SK-N-SH (cell line): ENCODE data around the gene ARHGAP25. TPM values are rescaled to one million over a fixed set of nuclear protein-coding genes. Genes with fewer than 3 reads are reported as not detected.

Experiments used
- CTCF ChIA-PET: fragments of 300-600, 350-600 bp; formaldehyde crosslinking; extraction: SDS; loops from one replicate; lab custom pipeline; 2021; lab: Yijun Ruan, JAX
- POLR2A ChIA-PET: fragments of 350-600 bp; sonication (Branson Sonifier 250); formaldehyde crosslinking; extraction: SDS; loops from one replicate; lab custom pipeline; 2020; ENCODE audit warnings: antibody characterized with exemption, inconsistent platforms; lab: Yijun Ruan, JAX
- DNase-seq: peaks from one replicate; pipeline ENCODE4 v3.0.0; 2012
- H2AFZ ChIP-seq: fragments of 200-600 bp; sonication (generic); 2 replicates; pipeline ENCODE4 v1.8.1; 2016; ENCODE audit warnings: antibody characterized with exemption, mild to moderate bottlenecking, low read depth
- H3F3A ChIP-seq: fragments of 200-600 bp; sonication (generic); replicated peaks from 2 replicates; pipeline ENCODE3; 2016; ENCODE audit warnings: antibody characterized with exemption, mild to moderate bottlenecking; ENCODE audit not compliant: insufficient read depth
- H3K27ac ChIP-seq, 2 experiments: fragments of 200-500 bp in 1 of 2; fragments of 200-600 bp in 1 of 2; sonication (Bioruptor generic) in 1 of 2; sonication (generic), shearing (Covaris generic) in 1 of 2; 2 replicates each; pipeline versions ENCODE4 v1.5.1 to v1.6.1; 2014 to 2016; ENCODE audit warnings: low read depth in 2 of 2, inconsistent platforms in 1 of 2, low read length in 1 of 2, mild to moderate bottlenecking in 1 of 2, mixed read lengths in 1 of 2
- H3K27me3 ChIP-seq: fragments of 200-600 bp; sonication (generic), shearing (Covaris generic); 2 replicates; pipeline ENCODE4 v1.6.1; 2016; ENCODE audit warnings: mixed run types; ENCODE audit not compliant: insufficient read depth
- H3K36me3 ChIP-seq, 2 experiments: fragments of 200-500 bp in 1 of 2; fragments of 200-600 bp in 1 of 2; sonication (Bioruptor generic) in 1 of 2; sonication (generic) in 1 of 2; replicated peaks in 1 of 2; 2 replicates each; pipeline versions ENCODE3 to v1.5.1; 2014 to 2016; ENCODE audit warnings: low read length in 1 of 2, mild to moderate bottlenecking in 1 of 2; ENCODE audit not compliant: insufficient read depth in 2 of 2, control insufficient read depth in 1 of 2
- H3K4me1 ChIP-seq, 2 experiments: fragments of 200-500 bp in 1 of 2; fragments of 200-600 bp in 1 of 2; sonication (Bioruptor generic) in 1 of 2; sonication (generic), shearing (Covaris generic) in 1 of 2; 2 replicates each; pipeline versions ENCODE4 v1.5.1 to v1.6.1; 2014 to 2016; ENCODE audit warnings: low read depth in 1 of 2, low read length in 1 of 2, mixed run types in 1 of 2; ENCODE audit not compliant: insufficient read depth in 2 of 2, control insufficient read depth in 1 of 2
- H3K4me2 ChIP-seq: fragments of 200-600 bp; sonication (generic), shearing (Covaris generic); 2 replicates; pipeline ENCODE4 v1.6.1; 2017; ENCODE audit warnings: mixed run types
- H3K4me3 ChIP-seq, 2 experiments: fragments of 200-500 bp in 1 of 2; fragments of 200-600 bp in 1 of 2; sonication (Bioruptor generic) in 1 of 2; sonication (generic), shearing (Covaris generic) in 1 of 2; 2 replicates each; pipeline versions ENCODE4 v1.5.1 to v1.8.1; 2014 to 2016; ENCODE audit warnings: low read depth in 2 of 2, inconsistent platforms in 1 of 2, low read length in 1 of 2, mild to moderate bottlenecking in 1 of 2, mixed read lengths in 1 of 2, moderate library complexity in 1 of 2
- H3K79me2 ChIP-seq: fragments of 200-600 bp; sonication (generic); 2 replicates; pipeline ENCODE4 v1.8.1; 2017; ENCODE audit warnings: mild to moderate bottlenecking; ENCODE audit not compliant: insufficient read depth
- H3K9ac ChIP-seq: fragments of 200-600 bp; sonication (generic); 2 replicates; pipeline ENCODE4 v1.6.1; 2017; ENCODE audit warnings: mixed run types
- H3K9me2 ChIP-seq: fragments of 200-600 bp; sonication (generic); 2 replicates; pipeline ENCODE4 v1.6.1; 2017; ENCODE audit warnings: mixed run types
- H3K9me3 ChIP-seq: fragments of 200-600 bp; sonication (generic); 2 replicates; pipeline ENCODE4 v1.6.1; 2017; ENCODE audit warnings: mixed run types, mild to moderate bottlenecking, moderate library complexity
- H4K20me1 ChIP-seq: fragments of 200-600 bp; sonication (generic); 2 replicates; pipeline ENCODE4 v1.6.1; 2017; ENCODE audit warnings: mild to moderate bottlenecking, mixed run types; ENCODE audit not compliant: insufficient read depth
- CHD2 ChIP-seq: fragments of 150-350 bp; IDR thresholded peaks from 2 replicates; pipeline ENCODE4 v1.6.1; 2018; ENCODE audit warnings: low read length; ENCODE audit not compliant: partially characterized antibody
- CTCF ChIP-seq: fragments of 200-600 bp; sonication (generic); IDR thresholded peaks from 2 replicates; pipeline ENCODE4 v1.6.1; 2017; ENCODE audit warnings: antibody characterized with exemption, mild to moderate bottlenecking, moderate library complexity
- EP300 ChIP-seq, 2 experiments: IDR thresholded peaks; 2 replicates each; pipeline versions ENCODE4 v1.4.0 to v1.6.1; 2012; ENCODE audit warnings: borderline replicate concordance in 1 of 2, low read depth in 1 of 2, low read length in 1 of 2
- FOSL2 ChIP-seq: IDR thresholded peaks from 2 replicates; pipeline ENCODE4 v1.4.0; 2012; ENCODE audit warnings: low read depth, mild to moderate bottlenecking, moderate library complexity, borderline replicate concordance
- GABPA ChIP-seq: IDR thresholded peaks from 2 replicates; pipeline ENCODE4 v1.4.0; 2012; ENCODE audit warnings: low read depth, mild to moderate bottlenecking
- GATA2 ChIP-seq: sonication (generic); formaldehyde crosslinking; IDR thresholded peaks from 2 replicates; pipeline ENCODE4 v1.5.0; 2020; ENCODE audit warnings: mild to moderate bottlenecking, missing genetic modification reagents
- MXI1 ChIP-seq: IDR thresholded peaks from 2 replicates; pipeline ENCODE4 v1.6.1; 2012; ENCODE audit warnings: mild to moderate bottlenecking, low read depth, low read length, improper control_type of control experiment
- NFIC ChIP-seq: IDR thresholded peaks from 2 replicates; pipeline ENCODE4 v1.4.0; 2012; ENCODE audit warnings: borderline replicate concordance
- NRF1 ChIP-seq: IDR thresholded peaks from 2 replicates; pipeline ENCODE4 v1.6.1; 2012; ENCODE audit warnings: low read depth, mild to moderate bottlenecking, low read length
- POLR2AphosphoS5 ChIP-seq: IDR thresholded peaks from 2 replicates; pipeline ENCODE4 v1.6.1; 2012; ENCODE audit warnings: low read depth, low read length
- RCOR1 ChIP-seq: fragments of 150-350 bp; IDR thresholded peaks from 2 replicates; pipeline ENCODE4 v1.6.1; 2017; ENCODE audit warnings: antibody characterized with exemption, low read length
- REST ChIP-seq: IDR thresholded peaks from 2 replicates; pipeline ENCODE4 v1.6.1; 2012; ENCODE audit warnings: mild to moderate bottlenecking, low read depth, low read length, moderate library complexity
- RFX5 ChIP-seq: IDR thresholded peaks from 2 replicates; pipeline ENCODE4 v1.6.1; 2012; ENCODE audit warnings: mild to moderate bottlenecking, improper control_type of control experiment, low read length
- TAF1 ChIP-seq: IDR thresholded peaks from 2 replicates; pipeline ENCODE4 v1.6.1; 2012; ENCODE audit warnings: low read depth, mild to moderate bottlenecking, low read length, moderate library complexity, borderline replicate concordance
- TCF12 ChIP-seq: IDR thresholded peaks from 2 replicates; pipeline ENCODE4 v1.4.0; 2012
- ZBTB33 ChIP-seq: IDR thresholded peaks from 2 replicates; pipeline ENCODE4 v1.4.0; 2012; ENCODE audit warnings: low read depth, borderline replicate concordance
- WGBS: methylation state at CpG from one replicate; pipeline ENCODE4 v1.1.6; 2017; ENCODE audit warnings: low lambda C conversion rate; 5-methylcytosine and 5-hydroxymethylcytosine counted together
- polyA plus RNA-seq, 3 experiments: library from polyadenylated mRNA; depleted of rRNA; stranded (reverse); fragments of >200 nt; gene quantifications; 2 replicates each; pipeline ENCODE4 v1.2.3, GENCODE V29; 2012

The ARHGAP25 gene
- polyA plus RNA-seq, 1 of the 3 experiments (the other 2 are of a cell fraction): not detected

GRCh38 chr2:68800027-68800401, 65.4 kb downstream of the ARHGAP25 start:
- peak overlapping the region in 1 of 2 experiments; percentile 74; a peak in 1 of 4 replicates for H3K27ac ChIP-seq
- H3K9me2 ChIP-seq: no peaks in the 10 kb centered on the region
- peaks cover 0 to 14% of the 10 kb centered on the region in 2 experiments; a peak in 1 of 4 replicates for H3K4me1 ChIP-seq
- no peaks in the 10 kb centered on the region for H3K79me2 ChIP-seq
- H4K20me1 ChIP-seq: no peaks in the 10 kb centered on the region
- H3K4me2 ChIP-seq: no peak overlapping the region
- H2AFZ ChIP-seq: no peak overlapping the region
- no peak overlapping the region for H3K9ac ChIP-seq
- CTCF ChIA-PET: interaction anchor here (0.9 to 1.9 kb wide), 3 partner anchors 48 to 312 kb away, joined by 3 to 4 read pairs (median 3); no protein-coding TSS in a partner anchor
- H3K4me3 ChIP-seq: no peak overlapping the region
- WGBS: 64% methylated on average over 4 of the region's 4 CpGs
- no peaks in the 10 kb centered on the region for H3K36me3 ChIP-seq
- POLR2A ChIA-PET: no interaction called here
- no peaks in the 10 kb centered on the region for H3F3A ChIP-seq
- TF ChIP-seq NFIC (no peak), MXI1 (no peak), ZBTB33 (no peak), POLR2AphosphoS5 (no peak), CTCF (no peak), NRF1 (no peak), GATA2 (no peak), CHD2 (no peak), GABPA (no peak), FOSL2 (no peak), RCOR1 (no peak), RFX5 (no peak), EP300 (IDR thresholded peaks at IDR 0.05; ENCODE audit: borderline replicate concordance in 1 of 2, low read depth in 1 of 2, low read length in 1 of 2) (no peak), REST (no peak), TAF1 (no peak), TCF12 (no peak)
- TF ChIP-seq, all 33 proteins: peak for 0
- Histone ChIP-seq H3K27me3 (peaks cover 6% of the 10 kb centered on the region; the same call in 1 of the 2 replicates), H3K9me3 (no peaks in the 10 kb centered on the region)
- DNase-seq: peak; percentile 24
